Measurements from ENCODE around the gene OLFM2. TPM values are rescaled to one million over a fixed set of nuclear protein-coding genes. Genes with fewer than 3 reads are reported as not detected.
"Not testable (repeated sequence)": the region's sequence is repeated elsewhere in the genome, so short reads cannot be mapped to it uniquely, and the experiment has no call there.

The OLFM2 gene
- total RNA-seq, 1 donor from 2014 or later, result 0.39 TPM

DNA sequence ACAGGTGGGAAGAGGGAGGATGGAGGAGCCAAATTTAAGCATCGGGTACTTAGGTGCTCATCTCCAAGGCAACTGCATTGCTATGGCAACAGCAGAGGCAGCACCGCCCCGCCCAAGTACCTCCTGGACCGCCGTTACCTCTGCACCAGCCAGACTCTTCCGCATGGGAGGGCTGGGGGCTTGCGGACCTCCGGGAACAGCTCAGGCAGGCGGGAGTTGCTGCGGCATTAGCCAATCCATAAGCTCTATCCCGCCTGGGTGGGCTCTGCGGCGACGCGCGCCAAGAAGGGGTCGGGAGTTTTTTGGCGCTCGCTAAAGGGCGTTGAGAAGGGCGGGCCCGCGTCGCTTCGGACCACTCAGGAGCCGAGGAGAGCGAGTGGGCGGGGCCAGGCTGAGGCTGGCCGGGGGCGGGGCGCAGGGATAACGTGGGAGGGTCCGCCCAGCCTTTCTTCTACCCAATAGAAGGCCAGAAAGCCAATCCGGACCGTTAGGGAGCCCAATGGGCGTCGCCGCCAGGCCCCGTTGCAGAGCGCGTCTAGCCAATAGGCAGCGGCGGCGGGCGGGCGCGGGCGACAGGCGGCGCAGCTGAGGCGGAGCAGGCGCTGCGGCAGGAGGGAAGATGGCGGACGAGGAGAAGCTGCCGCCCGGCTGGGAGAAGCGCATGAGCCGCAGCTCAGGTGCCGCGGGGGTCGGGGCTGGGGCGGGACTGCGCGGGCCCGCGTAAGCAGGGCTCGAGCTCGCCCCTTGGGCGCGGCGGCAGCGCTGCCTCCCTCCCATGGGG lies 101.4 kb downstream of the OLFM2 start, which contains the start of gene PIN1:
Gene PIN1 (plus strand): TSS at position 593 of the 781 bp plus-strand sequence. CDS start 27 bp downstream, at position 620.
- peak; percentile 94 to 99 for DNase-seq (ENCODE audit: low read depth in 2 of 2)

DNA sequence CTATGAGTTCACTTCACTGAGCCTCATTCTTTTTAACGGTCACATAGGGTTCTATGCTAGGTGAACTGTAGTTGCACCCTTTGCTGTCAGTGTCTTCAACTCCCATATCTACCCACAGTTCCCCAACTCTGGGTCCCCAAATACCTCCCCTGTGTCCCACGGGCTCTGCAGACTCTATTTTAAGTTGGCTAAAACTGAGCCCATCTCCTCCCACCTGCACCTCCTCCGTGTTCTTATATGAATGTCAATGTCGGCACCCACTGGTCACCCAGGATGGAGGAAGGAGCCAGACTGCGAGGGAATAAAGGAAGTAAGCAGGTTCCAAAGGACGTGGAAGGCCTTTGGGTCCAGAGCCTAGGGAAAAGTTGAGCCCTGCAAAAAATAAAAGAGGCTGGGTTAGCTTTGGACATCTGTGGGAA lies 102.0 kb downstream of the OLFM2 start:
- no peak for DNase-seq (ENCODE audit: low read depth in 2 of 2)

DNA sequence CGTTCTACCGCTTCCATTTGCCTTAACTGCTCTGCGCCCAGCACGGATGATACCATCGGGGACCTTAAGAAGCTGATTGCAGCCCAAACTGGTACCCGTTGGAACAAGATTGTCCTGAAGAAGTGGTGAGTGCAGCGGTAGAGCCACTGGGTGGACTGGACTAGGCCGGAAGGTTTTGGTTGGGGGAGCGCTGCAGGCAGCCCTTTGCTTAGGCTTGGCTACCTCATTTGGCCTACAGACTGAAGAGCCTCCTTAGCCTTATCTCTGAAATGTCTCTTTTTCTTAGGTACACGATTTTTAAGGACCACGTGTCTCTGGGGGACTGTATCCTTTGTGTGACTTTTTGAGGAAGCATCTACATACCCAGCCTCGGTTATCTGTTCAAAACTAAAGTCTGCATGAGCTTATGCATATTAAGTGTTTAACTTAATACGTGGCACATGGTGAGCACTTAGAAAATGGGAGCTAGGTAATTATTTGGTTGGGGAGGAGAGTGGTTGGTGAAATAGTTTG lies 107.7 kb downstream of the OLFM2 start:
- no peak for DNase-seq (ENCODE audit: low read depth in 2 of 2)

DNA sequence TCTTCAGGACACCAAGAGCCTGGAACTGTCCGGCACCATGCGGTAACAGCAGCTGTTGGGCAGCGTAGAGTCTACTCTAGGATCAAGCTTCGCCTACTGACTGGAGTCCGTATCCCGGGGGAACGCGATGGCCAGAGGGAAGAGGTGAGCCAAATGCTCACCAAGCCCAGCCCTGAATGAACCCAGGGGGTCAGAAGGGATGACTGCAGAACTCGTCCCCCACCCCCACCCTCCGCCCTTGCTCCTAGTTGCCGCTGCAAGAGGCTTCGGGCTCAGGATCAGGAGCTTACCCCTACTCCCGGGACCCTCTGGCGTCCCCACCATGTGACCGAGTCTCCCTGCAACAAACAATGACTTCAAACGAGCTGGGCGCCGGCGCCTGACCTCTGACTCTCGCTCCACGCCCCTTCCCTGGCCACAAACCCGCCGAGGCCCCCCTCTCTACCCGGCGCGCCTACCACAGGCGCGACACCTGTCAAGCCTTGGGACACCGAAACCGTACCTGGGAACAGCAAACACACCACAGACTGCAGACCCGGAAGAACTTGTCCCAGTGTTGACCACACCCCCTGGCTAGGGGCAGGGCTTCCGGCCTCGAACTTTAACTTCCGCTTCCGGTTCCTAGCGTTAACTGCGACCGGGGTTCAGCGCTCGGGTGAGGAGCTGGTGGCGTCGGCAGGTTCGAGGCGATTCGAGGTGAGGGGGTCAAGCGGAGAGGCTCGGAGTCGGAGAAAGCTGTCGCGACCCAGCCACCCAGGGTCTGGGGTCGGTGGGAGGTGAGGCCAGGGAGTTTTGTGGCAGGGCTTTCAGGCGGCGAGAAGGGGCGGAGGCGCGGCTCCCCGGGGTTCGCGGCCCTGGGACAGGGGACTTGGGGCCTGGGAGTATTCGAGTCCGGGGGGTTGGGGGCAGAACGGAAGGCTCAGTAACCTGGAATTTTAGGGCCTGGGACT lies 108.8 kb downstream of the OLFM2 start, which contains the start of gene UBL5:
Gene UBL5 (plus strand): TSS at position 630 of the 950 bp plus-strand sequence. CDS start 420 bp downstream, outside the sequence.
- DNase-seq (ENCODE audit: low read depth in 2 of 2), result peak; percentile 77 to 88

DNA sequence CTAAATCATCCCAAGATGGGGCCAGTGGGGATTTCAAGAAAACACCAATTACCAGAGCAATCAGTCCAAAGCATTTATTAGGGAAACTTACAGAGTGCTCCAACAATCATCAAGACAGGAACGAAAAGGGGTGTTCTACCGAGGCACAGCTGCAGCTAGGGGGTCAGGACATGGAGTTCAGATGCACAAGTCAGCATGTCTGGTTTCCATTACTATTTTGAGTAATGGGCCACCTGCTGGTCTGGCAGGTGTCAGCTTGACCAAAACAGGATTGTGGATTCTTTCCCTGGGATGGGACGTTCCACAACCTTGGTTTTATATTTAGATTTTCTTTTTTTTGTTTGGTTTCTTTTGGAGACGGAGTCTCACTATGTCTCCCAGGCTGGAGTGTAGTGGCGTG lies 112.5 kb downstream of the OLFM2 start:
- no peak for DNase-seq (ENCODE audit: low read depth in 2 of 2)

DNA sequence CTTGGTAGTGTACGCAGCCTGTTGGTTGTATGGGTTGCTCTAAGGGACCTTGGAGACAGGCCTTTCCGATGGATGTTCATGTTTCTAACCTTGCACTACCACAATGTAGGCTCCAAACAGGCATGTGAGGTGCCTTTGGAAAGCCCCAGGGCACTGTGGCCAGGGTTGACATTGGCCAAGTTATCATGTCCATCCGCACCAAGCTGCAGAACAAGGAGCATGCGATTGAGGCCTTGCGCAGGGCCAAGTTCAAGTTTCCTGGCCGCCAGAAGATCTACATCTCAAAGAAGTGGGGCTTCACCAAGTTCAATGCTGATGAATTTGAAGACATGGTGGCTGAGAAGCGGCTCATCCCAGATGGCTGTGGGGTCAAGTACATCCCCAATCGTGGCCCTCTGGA lies 116.3 kb downstream of the OLFM2 start:
- DNase-seq (ENCODE audit: low read depth in 2 of 2), result not testable (repeated sequence)

DNA sequence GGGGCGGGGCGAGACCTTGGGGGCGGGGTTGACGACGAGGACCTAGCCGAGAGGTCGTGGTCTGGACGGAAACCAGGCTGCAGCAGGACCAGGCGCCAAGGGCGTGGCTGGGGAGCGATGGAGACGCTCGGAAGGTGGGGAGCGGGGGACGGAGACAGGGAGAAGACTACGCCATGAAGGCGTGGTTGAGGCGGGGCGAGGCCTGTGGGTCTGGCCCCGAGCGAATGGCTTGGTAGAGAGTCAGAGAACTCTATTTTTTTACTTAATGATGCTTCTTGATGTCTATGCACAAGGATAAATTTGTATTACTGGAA lies 116.8 kb downstream of the OLFM2 start:
- DNase-seq (ENCODE audit: low read depth in 2 of 2), result no peak

DNA sequence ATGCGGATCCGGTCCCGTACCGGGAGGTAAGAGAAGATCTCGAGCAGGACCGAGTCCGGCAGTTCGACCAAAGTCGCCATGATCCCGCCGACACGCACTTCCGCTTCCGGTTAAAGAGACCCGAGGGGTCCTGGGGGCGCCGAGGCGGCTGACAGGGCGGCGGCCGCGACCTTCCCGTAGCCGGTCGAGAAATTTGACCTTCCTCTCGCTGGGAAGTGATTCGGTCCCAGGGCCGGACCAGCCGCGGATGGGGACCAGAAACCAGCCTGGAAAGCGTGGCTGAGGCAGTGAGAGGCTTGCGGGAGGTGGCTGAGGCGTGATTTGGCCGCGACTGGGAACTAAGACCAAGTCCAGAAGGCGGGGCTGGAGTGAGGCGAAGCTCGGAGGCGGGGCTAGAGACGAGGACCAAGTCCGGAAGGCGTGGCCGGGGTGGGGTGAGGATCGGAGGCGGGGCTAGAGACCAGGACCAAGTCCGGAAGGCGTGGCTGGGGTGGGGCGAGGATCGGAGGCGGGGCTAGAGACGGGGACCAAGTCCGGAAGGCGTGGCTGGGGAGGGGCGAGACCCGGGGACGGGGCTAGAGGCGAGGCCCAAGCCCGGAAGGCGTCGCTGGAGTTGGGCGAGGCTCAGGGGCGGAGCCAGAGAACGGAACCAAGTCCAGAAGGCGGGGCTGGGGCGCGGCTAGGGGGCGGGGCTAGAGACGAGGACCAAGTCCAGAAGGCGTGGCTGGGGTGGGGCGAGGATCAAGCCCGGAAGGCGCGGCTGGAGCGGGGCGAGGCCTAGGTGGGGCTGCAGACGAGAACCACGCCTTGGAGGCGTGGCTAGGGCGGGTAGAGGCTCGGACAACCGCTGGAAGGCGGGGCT lies 117.3 kb downstream of the OLFM2 start, which contains the start of gene FBXL12:
Gene FBXL12 (minus strand): TSS at position 346 of the 862 bp plus-strand sequence. CDS start 266 bp downstream, at position 80.
- peak; percentile 98 to 100 for DNase-seq (ENCODE audit: low read depth in 2 of 2)

DNA sequence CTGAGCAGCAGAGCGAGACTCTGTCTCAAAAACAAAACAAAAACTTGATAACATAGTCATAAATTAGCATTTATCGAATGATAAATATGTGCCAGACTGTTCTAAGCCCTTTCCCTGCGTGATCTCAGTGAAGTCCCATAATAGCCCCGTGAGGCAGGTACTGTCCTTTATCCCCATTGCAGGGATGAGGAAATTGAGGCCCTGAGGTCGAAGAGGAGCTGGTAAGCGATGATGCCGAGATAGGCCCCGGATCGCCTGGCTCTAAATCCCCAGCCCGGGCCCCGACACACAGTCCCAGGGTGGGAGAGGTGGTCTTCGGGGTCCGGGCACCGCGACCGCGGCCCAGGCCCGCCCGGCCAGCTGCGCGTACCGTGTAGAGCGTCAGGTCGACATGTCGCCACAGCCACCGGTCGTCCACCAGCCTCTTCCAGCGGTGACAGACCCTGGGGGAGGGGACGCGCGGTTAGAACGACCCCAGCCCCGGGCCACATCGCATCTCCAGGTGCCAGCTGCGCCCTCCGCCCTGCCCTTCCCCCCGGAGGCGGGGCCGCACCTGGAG lies 118.1 kb downstream of the OLFM2 start:
- no peak for DNase-seq (ENCODE audit: low read depth in 2 of 2)

DNA sequence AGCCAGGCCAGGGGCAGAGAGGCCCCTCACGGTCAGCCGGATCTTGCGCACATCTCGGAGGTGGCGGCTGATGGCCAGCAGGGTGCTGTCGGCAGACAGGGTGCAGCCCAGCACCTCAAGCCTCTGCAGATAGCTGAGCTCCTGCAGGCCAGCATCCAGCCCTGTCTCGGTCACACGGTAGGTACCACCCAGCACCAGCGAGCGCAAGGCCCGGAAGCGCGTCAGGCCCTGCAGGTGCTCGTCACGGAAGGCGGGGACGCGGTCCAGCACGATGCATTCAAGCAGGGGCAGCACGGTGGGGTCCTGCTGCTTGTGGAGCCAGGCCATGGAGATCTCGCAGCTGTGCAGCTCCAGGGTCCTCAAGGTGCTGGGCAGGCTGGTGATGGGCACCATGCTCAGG lies 125.2 kb downstream of the OLFM2 start:
- no peak for DNase-seq (ENCODE audit: low read depth in 2 of 2)

DNA sequence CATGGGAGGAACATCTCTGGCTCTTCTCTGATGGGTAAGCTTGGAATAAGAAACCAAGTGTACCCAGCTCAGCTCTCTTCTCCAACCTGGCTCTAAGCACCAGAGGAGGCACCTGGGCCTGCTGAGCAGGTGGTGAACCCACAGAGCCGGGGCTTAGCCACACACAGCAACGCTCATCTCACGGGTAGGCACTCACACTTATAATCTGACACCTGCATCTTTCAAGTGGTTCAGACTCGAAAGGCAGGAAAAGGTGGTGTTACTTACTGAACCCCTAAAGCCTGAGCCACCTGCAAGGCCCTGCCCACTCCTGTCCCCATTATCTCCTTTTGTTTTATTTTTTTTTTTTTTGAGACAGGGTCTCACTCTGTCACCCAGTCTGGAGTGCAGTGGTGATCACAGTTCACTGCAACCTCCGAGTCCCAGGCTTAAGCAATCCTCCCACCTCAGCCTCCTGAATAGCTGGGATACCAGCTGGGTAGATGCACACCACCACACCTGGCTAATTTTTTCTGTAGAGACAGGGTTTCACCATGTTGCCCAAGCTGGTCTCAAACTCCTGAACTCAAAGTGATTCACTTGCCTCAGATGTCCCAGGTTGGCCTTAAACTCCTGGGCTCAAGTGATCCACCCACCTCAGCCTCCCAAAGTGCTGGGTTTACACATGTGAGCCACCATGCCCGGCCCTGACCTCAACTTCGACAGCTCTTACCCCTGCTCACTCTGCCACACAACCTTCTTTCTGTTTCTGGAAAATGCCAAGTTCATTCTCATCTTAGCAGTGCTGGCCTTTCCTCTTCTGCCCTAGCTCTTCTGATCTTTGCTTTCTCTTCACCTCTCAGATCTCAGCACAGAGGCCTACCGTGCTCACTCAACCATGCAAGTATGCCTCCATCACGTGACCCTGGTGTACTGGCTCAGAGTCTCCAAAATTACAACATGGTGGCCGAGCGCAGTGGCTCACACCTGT lies 127.2 kb downstream of the OLFM2 start:
- DNase-seq (ENCODE audit: low read depth in 2 of 2), result no peak

DNA sequence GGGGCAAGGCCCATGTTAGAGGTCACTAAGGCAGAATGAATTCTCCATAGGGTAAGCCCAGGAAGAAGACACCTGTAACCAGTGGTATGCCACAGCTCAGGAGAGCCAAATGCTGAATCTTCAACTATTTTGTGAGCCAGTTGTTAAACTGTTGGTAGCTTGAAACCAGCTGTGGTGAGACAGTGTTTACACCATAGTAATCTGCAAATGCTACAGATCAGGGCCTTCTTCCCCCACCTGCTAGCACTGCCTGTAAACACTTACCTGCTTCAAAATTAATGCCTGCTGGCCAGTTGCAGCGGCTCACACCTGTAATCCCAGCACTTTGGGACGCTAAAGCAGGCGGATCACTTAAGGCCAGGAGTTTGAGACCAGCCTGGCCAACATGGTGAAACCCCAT lies 129.5 kb downstream of the OLFM2 start:
- DNase-seq (ENCODE audit: low read depth in 2 of 2), result no peak

Other genes with a start within 250 kb of the OLFM2 start
- gene ZNF846, start 167.8 kb downstream of the OLFM2 start, total RNA-seq, result 3.6 and 5.1 TPM in 2 replicates
- gene FBXL12, start 117.4 kb downstream of the OLFM2 start, total RNA-seq, result 6.3 and 9.5 TPM in 2 replicates
- gene UBL5, start 108.6 kb downstream of the OLFM2 start, total RNA-seq, result 158 and 223 TPM in 2 replicates
- gene PIN1, start 101.2 kb downstream of the OLFM2 start, total RNA-seq, result 89.9 and 91.3 TPM in 2 replicates
- 0.13 and 0.25 TPM in 2 replicates for gene COL5A3, start 74.0 kb upstream of the OLFM2 start, total RNA-seq
- gene RDH8, start 77.0 kb upstream of the OLFM2 start, total RNA-seq, result not detected in 2 replicates
- gene SHFL, start 149.8 kb upstream of the OLFM2 start, total RNA-seq, result 14.0 and 22.5 TPM in 2 replicates
- gene ANGPTL6, start 166.2 kb upstream of the OLFM2 start, total RNA-seq, result 0.13 and 0.25 TPM in 2 replicates
- gene PPAN, start 169.8 kb upstream of the OLFM2 start, total RNA-seq, result 16.3 and 20.4 TPM in 2 replicates
- gene P2RY11, start 175.2 kb upstream of the OLFM2 start, total RNA-seq, result 1.5 and 2.4 TPM in 2 replicates
- gene EIF3G, start 183.4 kb upstream of the OLFM2 start, total RNA-seq, result 244 and 260 TPM in 2 replicates

Measured in dermis microvascular lymphatic vessel endothelial cell (primary cell).